Effector CD8-positive, alpha-beta T cell (primary cell): ENCODE data around the gene DNAH12.
"Not testable (repeated sequence)": the region's sequence is repeated elsewhere in the genome, so short reads cannot be mapped to it uniquely, and the experiment has no call there.

ENCODE experiments used
- DNase-seq: peaks from one replicate; lab custom pipeline; 2025; lab: John Stamatoyannopoulos, UW

The DNAH12 gene

GRCh38 chr3:57545636-57546268 lies 1.6 kb upstream of the DNAH12 start:
- no peak for DNase-seq

GRCh38 chr3:57538465-57538864 lies 5.7 kb downstream of the DNAH12 start:
- no peak for DNase-seq

DNA sequence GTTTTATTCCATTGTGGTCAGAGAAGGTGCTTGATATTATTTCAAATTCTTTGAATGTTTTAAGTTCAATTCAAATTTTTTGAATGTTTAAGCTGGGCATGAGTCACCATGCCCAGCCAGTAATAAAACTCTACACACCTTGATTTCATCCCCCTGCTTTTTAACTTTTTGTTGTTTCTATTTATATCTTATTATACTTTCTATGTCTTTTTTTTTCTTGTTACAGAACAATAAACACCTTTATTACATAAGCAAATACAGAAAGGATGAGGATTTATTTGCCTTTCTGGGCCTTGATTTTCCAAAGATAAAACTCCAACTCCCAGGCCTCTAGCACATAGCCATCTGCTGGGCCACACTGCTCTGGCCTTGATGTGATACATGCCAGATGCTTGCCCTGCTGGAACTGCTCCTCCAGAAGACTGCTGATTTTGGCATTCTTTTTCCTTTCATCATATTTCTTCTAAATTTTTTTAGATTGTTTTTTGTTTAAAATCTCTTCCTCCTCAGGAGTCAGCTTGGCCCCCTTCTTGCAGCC lies 14.0 kb downstream of the DNAH12 start:
- DNase-seq: no peak

DNA sequence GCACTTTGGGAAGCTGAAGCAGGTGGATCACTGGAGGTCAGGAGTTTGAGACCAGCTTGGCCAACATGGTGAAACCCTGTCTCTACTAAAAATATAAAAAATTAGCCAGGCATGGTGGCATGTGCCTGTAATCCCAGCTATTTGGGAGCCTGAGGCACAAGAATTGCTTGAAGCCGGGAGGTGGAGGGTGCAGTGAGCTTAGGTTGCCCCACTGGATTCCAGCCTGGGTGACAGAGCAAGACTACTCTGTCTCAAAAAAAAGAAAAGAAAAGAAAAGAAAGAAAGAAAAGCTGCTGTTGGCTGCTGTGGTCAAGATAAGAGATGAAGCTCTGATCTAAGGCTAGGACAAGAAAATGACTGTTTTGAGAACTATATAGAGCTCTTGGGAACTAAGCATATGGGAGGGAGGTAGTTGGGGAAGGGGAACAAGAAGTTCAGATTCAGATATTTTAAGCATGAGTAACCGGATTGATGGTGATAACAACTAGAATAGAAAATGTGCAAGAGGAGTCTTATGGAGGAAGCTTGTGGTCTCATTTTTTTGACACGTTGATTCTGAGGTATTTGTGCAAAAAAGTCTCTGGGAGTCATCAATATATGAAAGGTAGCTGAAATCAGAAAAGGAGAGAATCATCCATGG lies 25.7 kb downstream of the DNAH12 start:
- DNase-seq: no peak

GRCh38 chr3:57512166-57512565 lies 32.0 kb downstream of the DNAH12 start:
- DNase-seq: no peak

- DNase-seq: no peak
These were observed 38.2 kb downstream of the DNAH12 start for GRCh38 chr3:57505901-57506300.

- no peak for DNase-seq
These were observed 43.6 kb downstream of the DNAH12 start for GRCh38 chr3:57500506-57500905.

DNA sequence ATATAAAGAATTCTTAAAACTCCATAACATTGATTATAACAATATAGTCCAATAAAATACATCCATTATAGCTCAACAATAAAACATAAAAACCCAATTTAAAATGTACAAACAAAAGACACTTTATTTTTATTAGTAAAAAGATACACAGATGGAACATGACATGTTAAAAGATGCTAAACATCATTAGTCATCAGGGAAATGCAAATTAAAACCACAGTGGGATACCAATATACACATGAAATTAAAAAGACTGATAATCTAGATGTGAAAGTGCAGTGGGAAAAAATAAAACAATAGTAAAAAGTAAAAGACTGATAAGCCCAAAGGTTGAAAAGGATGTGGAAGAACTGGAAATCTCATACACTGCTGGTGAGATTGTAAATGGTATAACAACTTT lies 46.2 kb downstream of the DNAH12 start:
- no peak for DNase-seq

GRCh38 chr3:57484563-57484962 lies 59.6 kb downstream of the DNAH12 start:
- no peak for DNase-seq

DNA sequence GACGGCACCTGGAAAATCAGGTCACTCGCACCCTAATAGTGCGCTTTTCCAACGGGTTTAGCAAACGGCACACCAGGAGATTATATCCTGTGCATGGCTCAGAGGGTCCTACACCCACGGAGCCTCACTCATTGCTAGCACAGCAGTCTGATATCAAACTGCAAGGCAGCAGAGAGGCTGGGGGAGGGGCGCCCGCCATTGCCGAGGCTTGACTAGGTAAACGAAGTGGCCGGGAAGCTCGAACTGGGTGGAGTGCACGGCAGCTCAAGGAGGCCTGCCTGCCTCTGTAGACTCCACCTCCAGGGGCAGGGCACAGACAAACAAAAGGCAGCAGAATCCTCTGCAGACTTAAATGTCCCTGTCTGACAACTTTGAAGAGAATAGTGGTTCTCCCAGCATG lies 67.0 kb downstream of the DNAH12 start:
- DNase-seq: not testable (repeated sequence)

DNA sequence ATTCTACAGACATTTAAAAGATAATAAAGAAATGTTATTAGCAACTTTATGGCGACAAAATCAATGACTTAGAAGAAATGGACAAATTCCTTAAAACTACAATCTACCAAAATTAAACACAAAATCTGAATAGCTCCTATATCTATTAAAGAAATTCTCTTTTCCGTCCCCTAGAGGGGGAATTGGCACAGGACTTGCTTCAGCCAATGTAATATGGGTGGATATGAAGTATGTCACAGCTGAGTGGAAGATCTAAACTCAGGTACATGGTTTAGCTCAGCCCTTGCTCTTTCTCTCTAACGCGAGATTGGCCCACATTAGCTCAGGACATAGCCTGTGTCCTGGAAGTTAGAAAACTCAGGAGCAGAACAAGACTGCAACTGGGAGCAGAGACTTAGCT lies 79.3 kb downstream of the DNAH12 start:
- DNase-seq: no peak

GRCh38 chr3:57464011-57464410 lies 80.1 kb downstream of the DNAH12 start:
- no peak for DNase-seq

GRCh38 chr3:57451150-57451846 lies 92.8 kb downstream of the DNAH12 start:
- no peak for DNase-seq

DNA sequence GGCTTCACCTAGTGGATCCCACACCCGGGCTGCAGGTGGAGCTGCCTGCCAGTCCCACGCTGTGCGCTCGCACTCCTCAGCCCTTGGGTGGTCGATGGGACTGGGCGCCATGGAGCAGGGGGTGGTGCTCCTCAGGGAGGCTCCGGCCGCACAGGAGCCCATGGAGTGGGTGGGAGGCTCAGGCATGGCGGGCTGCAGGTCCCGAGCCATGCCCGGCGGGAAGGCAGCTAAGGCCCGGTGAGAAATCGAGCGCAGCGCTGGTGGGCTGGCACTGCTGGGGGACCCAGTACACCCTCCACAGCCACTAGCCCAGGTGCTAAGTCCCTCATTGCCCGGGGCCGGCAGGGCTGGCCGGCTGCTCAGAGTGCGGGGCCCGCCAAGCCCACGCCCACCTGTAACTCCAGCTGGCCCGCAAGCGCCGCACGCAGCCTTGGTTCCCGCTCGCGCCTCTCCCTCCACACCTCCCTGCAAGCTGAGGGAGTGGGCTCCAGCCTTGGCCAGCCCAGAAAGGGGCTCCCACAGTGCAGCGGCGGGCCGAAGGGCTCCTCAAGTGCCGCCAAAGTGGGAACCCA lies 94.8 kb downstream of the DNAH12 start:
- DNase-seq: not testable (repeated sequence)

DNA sequence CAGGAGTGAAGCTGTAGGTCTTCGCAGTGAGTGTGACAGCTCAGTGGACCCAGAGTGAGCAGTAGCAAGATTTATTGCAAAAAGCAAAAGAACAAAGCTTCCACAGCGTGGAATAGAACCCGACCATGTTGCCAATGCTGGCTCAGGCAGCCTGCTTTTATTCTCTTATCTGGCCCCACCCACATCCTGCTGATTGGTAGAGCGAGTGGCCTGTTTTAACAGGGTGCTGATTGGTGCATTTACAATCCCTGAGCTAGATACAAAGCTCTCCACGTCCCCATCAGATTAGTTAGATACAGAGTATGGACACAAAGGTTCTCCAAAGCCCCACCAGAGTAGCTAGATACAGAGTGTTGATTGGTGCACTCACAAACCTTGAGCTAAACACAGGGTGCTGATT lies 95.7 kb downstream of the DNAH12 start:
- DNase-seq: not testable (repeated sequence)

DNA sequence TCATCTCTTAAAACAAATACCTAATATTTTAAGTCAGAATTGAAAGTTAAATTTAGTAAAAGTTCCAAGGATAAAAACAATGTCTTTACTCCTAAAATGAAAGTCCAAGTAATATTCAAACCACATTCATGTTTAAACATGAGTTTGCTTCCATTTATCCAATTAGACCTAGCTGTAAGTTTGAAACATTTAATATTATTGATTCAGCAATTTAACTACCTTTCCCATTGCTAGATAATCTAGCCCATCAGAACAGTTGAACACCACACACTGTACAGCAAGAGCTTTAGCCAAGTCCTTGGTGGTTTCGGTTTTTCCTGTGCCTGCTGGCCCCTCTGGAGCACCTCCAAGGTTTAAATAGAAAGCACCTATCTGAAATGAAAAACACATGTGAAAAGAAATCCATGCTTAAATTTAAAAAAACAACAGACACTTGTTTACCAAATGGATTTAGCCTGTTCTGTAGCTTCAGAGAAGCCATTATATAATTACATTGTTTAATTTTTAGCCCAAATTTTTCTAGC lies 97.8 kb downstream of the DNAH12 start:
- DNase-seq: no peak

GRCh38 chr3:57444469-57444868 lies 99.7 kb downstream of the DNAH12 start:
- DNase-seq: no peak

GRCh38 chr3:57440144-57440543 lies 104.0 kb downstream of the DNAH12 start:
- not testable (repeated sequence) for DNase-seq

DNA sequence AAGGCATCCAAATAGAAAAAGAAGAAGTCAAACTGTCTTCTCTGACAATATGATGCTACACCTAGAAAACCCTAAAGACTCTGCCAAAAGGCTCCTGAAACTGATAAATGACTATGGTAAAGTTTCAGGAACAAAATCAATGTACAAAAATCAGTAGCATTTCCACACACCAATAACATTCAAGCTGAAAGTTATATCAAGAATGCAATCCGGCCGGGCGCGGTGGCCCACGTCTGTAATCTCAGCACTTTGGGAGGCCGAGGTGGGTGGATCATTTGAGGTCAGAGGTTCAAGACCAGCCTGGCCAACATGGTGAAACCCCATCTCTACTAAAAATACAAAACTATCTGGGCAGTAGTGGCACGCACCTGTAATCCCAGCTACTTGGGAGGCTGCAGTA lies 105.7 kb downstream of the DNAH12 start:
- not testable (repeated sequence) for DNase-seq

DNA sequence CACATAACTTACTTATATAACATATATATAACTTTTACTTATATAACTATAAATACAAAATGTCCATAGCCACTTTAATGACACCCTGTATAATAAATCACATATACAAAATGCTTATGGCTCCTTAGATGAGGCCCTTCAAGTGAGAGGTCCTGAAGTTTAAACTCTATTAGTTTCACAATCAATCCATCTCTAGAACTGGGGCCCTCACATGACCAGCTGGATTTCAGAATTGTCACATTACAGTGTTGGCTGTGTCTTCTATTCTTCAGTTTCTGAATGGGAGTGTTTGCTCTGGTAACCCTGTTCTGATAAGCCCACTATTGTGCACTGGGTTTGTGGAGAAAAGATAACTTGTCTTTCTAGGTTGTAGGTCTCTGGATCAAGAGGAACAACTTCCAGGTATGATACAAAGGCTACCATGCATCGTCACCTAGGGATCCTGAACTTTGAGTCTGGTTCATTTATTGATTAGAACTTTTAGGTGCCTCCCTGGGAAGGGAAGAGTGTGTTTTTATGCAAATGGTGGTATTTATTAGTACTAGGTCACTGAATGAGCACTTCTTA lies 107.9 kb downstream of the DNAH12 start:
- DNase-seq: no peak

DNA sequence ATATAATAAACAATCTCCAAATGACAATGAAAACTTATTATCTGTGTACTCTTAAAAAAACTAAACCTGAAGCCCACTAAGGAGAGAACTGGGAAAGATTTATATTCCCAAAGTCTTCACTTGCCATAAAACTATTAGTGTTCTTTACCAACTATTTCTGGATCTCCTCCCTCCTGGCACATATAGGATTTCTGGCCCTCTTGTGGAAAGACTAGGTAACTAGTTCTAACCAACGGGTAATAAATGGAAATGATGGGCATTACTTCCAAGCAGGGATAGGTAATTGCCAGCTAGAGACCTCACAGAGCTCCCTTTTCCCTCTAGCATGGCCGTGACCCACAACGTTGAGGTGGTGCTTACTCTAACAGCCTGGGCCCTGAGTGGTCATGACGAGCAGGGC lies 110.1 kb downstream of the DNAH12 start:
- DNase-seq: no peak

- DNase-seq: no peak
These were observed 120.8 kb downstream of the DNAH12 start for GRCh38 chr3:57423335-57423734.
